H1 (cell line): ENCODE data around the gene ZNF81.

Experiments
- CEBPB ChIP-seq: IDR thresholded peaks from 2 replicates; pipeline ENCODE4 v1.6.1; 2012; ENCODE audit warnings: low read depth, low read length
- CREB1 ChIP-seq: IDR thresholded peaks from 2 replicates; pipeline ENCODE4 v1.6.1; 2012; ENCODE audit warnings: inconsistent platforms
- EGR1 ChIP-seq: IDR thresholded peaks from 2 replicates; pipeline ENCODE4 v1.6.1; 2011; ENCODE audit warnings: low read depth, low read length, borderline replicate concordance
- GTF2F1 ChIP-seq: IDR thresholded peaks from 2 replicates; pipeline ENCODE4 v1.6.1; 2012; ENCODE audit warnings: low read depth, low read length, improper control_type of control experiment, borderline replicate concordance
- ZNF274 ChIP-seq: IDR thresholded peaks from 2 replicates; pipeline ENCODE4 v1.7.0; 2012; ENCODE audit warnings: low read length, borderline replicate concordance; ENCODE audit errors: extremely low read depth
- TF ChIP-seq, protein P1 (sequence below), 3 experiments: IDR thresholded peaks; 1 replicate in 2 of 3; 2 replicates in 1 of 3; pipeline versions ENCODE4 v1.5.1 to v1.6.1; 2011; ENCODE audit warnings: low read length in 3 of 3, mild to moderate bottlenecking in 3 of 3, inconsistent platforms in 2 of 3, low read depth in 1 of 3, moderate library complexity in 1 of 3; ENCODE audit not compliant: insufficient read depth in 1 of 3; ENCODE audit errors: control extremely low read depth in 1 of 3

DNA sequence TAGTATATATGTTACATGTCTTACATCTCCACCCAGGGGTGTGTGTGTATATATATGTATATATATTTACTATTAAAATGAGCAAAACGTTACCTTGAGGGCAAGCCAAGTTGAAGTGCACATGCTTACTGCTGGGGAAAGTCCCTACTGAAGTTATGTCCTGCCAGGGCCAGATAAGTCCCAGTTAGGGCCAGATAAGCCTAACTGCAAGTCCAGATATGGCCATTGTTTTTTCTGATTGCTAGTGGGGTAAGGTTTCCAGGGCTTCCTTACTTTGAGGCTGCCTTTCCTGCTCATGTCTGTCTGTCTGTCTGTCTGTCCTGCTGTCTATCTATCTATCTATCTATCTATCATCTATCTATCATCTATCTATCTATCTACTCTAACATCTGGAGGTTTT, 19.3 kb upstream of the ZNF81 start:
- TF ChIP-seq GTF2F1, result no peak
- TF ChIP-seq, protein P1, sequence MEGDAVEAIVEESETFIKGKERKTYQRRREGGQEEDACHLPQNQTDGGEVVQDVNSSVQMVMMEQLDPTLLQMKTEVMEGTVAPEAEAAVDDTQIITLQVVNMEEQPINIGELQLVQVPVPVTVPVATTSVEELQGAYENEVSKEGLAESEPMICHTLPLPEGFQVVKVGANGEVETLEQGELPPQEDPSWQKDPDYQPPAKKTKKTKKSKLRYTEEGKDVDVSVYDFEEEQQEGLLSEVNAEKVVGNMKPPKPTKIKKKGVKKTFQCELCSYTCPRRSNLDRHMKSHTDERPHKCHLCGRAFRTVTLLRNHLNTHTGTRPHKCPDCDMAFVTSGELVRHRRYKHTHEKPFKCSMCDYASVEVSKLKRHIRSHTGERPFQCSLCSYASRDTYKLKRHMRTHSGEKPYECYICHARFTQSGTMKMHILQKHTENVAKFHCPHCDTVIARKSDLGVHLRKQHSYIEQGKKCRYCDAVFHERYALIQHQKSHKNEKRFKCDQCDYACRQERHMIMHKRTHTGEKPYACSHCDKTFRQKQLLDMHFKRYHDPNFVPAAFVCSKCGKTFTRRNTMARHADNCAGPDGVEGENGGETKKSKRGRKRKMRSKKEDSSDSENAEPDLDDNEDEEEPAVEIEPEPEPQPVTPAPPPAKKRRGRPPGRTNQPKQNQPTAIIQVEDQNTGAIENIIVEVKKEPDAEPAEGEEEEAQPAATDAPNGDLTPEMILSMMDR (IDR thresholded peaks at IDR 0.05; ENCODE audit: control extremely low read depth in 1 of 3, insufficient read depth in 1 of 3, low read depth in 1 of 3, low read length in 3 of 3), result no peak
- no peak for TF ChIP-seq EGR1
- no peak for TF ChIP-seq ZNF274
- no peak for TF ChIP-seq CREB1
- no peak for TF ChIP-seq CEBPB
